Retinal pigment epithelial cell (primary cell): Measurements from ENCODE around the gene PCDHA8.

ENCODE experiments used
- DNase-seq: peaks from one replicate; pipeline ENCODE4 v3.0.0-alpha.2; 2010; ENCODE audit warnings: low read depth
- H3K4me3 ChIP-seq: 2 replicates; pipeline ENCODE4 v1.5.1; 2011; ENCODE audit warnings: mild to moderate bottlenecking, low read length, control low read depth, moderate library complexity
- TF ChIP-seq, protein P1 (sequence below): conservative IDR thresholded peaks from 2 replicates; pipeline ENCODE4 v1.5.1; 2011; ENCODE audit warnings: low read depth, low read length, control low read depth, inconsistent platforms

The PCDHA8 gene

GRCh38 chr5:140877262-140877581 lies 36.2 kb downstream of the PCDHA8 start:
- TF ChIP-seq, protein P1, sequence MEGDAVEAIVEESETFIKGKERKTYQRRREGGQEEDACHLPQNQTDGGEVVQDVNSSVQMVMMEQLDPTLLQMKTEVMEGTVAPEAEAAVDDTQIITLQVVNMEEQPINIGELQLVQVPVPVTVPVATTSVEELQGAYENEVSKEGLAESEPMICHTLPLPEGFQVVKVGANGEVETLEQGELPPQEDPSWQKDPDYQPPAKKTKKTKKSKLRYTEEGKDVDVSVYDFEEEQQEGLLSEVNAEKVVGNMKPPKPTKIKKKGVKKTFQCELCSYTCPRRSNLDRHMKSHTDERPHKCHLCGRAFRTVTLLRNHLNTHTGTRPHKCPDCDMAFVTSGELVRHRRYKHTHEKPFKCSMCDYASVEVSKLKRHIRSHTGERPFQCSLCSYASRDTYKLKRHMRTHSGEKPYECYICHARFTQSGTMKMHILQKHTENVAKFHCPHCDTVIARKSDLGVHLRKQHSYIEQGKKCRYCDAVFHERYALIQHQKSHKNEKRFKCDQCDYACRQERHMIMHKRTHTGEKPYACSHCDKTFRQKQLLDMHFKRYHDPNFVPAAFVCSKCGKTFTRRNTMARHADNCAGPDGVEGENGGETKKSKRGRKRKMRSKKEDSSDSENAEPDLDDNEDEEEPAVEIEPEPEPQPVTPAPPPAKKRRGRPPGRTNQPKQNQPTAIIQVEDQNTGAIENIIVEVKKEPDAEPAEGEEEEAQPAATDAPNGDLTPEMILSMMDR = no peak

GRCh38 chr5:140881889-140882590 lies 41.1 kb downstream of the PCDHA8 start, which contains the start of gene PCDHA13:
TSS of gene PCDHA13 (plus strand) at chr5:140882124. CDS start at chr5:140882269, 145 bp downstream.
- TF ChIP-seq, protein P1 = peak; percentile 31
- no peak within 1 kb of the TSS for H3K4me3 ChIP-seq

More at GRCh38 chr5:140877262-140877581, 36.2 kb downstream of the PCDHA8 start:
- no peak overlapping the region for H3K4me3 ChIP-seq
- no peak for DNase-seq

DNA sequence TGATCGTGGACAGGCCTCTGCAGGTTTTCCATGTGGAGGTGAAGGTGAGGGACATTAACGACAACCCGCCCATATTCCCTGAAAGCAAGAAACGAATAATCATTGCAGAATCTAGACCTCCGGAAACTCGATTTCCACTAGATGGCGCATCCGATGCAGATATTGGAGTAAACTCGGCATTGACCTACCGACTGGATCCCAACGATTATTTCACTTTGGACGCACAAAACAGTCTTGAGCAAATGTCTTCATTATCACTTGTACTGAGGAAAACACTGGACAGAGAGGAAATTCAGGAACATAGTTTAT lies 41.6 kb downstream of the PCDHA8 start:
- no peak for DNase-seq
- TF ChIP-seq, protein P1 = no peak
- H3K4me3 ChIP-seq = no peak overlapping the region

More at GRCh38 chr5:140881889-140882590, 41.1 kb downstream of the PCDHA8 start, which contains the start of gene PCDHA13:
- no peak for DNase-seq

- no peak for DNase-seq
- TF ChIP-seq, protein P1 = no peak
- no peak overlapping the region for H3K4me3 ChIP-seq
Measured at GRCh38 chr5:140883373-140883772, 42.4 kb downstream of the PCDHA8 start.

DNA sequence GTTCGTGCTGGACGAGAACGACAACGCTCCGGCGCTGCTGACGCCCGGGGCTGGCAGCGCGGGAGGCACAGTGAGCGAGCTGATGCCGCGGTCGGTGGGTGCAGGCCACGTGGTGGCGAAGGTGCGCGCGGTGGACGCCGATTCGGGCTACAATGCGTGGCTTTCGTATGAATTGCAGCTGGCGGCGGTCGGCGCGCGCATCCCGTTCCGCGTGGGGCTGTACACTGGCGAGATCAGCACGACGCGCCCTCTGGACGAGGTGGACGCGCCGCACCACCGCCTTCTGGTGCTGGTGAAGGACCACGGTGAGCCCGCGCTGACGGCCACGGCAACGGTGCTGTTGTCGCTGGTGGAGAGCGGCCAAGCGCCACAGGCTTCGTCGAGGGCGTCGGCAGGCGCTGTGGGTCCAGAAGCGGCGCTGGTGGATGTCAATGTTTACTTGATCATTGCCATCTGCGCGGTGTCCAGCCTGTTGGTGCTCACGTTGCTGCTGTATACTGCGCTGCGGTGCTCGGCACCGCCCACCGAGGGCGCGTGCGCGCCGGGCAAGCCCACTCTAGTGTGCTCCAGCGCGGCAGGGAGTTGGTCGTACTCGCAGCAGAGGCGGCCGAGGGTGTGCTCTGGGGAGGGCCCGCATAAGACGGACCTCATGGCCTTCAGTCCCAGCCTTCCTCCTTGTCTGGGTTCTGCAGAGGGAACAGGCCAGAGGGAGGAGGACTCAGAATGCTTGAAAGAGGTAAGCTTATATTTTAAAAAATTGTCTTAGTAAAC lies 43.1 kb downstream of the PCDHA8 start:
- no peak for DNase-seq
- H3K4me3 ChIP-seq = no peak overlapping the region
- TF ChIP-seq, protein P1 = no peak
